GM10266 (cell line): ENCODE measurements around the gene NLRX1.
"Not testable (repeated sequence)": the region's sequence is repeated elsewhere in the genome, so short reads cannot be mapped to it uniquely, and the experiment has no call there.

Source experiments
- DNase-seq: peaks from one replicate; pipeline ENCODE4 v3.0.0; 2012; ENCODE audit errors: extremely low spot score
- TF ChIP-seq, protein P1 (sequence below): IDR thresholded peaks from 2 replicates; pipeline ENCODE4 v1.5.1; 2012; ENCODE audit warnings: mild to moderate bottlenecking, low read depth; ENCODE audit not compliant: control insufficient read depth, insufficient read depth; ENCODE audit errors: missing control alignments

Gene NLRX1

GRCh38 chr11:119195680-119196079, 27.2 kb downstream of the NLRX1 start:
- TF ChIP-seq, protein P1, sequence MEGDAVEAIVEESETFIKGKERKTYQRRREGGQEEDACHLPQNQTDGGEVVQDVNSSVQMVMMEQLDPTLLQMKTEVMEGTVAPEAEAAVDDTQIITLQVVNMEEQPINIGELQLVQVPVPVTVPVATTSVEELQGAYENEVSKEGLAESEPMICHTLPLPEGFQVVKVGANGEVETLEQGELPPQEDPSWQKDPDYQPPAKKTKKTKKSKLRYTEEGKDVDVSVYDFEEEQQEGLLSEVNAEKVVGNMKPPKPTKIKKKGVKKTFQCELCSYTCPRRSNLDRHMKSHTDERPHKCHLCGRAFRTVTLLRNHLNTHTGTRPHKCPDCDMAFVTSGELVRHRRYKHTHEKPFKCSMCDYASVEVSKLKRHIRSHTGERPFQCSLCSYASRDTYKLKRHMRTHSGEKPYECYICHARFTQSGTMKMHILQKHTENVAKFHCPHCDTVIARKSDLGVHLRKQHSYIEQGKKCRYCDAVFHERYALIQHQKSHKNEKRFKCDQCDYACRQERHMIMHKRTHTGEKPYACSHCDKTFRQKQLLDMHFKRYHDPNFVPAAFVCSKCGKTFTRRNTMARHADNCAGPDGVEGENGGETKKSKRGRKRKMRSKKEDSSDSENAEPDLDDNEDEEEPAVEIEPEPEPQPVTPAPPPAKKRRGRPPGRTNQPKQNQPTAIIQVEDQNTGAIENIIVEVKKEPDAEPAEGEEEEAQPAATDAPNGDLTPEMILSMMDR: no peak
- DNase-seq: no peak

- peak; percentile 82 for DNase-seq
- TF ChIP-seq, protein P1: peak; percentile 76
Measured at GRCh38 chr11:119196833-119197483, 28.4 kb downstream of the NLRX1 start.

DNA sequence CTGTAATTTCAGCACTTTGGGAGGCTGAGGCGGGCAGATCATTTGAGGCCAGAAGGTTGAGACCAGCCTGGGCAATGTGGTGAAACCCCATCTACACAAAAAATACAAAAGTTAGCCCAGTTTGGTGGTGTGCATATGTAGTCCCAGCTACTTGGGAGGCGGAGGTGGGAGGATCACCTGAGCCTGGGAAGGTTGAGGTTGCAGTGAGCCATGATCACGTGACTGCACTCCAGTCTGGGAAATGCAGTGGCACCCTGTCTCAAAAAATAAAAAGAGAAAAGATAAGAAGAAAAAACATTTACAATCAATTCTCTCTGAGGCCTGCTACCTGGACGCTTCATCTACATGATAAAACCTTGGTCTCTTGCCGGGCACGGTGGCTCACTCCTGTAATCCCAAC, 30.4 kb downstream of the NLRX1 start:
- DNase-seq: no peak
- TF ChIP-seq, protein P1: no peak

DNA sequence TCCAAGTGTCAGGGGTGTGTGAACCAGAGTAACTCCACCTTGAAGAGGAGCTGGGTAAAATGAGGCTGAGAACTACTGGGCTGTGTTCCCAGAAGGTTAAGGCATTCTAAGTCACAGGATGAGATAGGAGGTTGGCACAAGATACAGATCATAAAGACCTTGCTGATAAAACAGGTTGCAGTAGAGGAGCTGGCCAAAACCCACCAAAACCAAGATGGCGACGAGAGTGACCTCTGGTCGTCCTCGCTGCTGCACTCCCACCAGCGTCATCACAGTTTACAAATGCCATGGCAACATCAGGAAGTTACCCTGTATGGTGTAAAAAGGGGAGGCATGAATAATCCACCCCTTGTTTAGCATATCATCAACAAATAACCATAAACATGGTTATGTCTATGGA, 32.7 kb downstream of the NLRX1 start:
- not testable (repeated sequence) for DNase-seq

GRCh38 chr11:119202554-119202953, 34.0 kb downstream of the NLRX1 start:
- TF ChIP-seq, protein P1: no peak
- DNase-seq: no peak

- TF ChIP-seq, protein P1: no peak
Measured at GRCh38 chr11:119204066-119204465, 35.5 kb downstream of the NLRX1 start.

DNA sequence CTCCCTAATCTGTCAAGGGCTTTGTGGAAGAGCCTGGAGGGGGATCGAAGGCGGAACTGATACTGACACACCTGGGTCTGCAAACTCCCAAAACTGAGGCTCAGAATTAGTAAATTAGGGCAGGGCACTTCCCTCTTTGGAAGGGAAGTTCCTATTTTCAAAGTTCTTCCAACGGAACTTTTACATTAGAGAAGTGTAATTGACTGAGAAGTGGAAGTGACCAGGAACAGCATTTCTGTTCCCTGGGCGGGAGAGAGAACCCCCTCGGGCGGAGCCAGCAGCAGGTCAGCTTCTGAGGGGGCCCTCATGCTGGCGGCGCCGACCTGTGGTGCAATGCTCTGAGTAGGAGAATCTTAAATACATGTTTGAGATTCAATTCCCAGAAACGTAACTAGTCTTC, 36.6 kb downstream of the NLRX1 start:
- no peak for DNase-seq
- TF ChIP-seq, protein P1: no peak

More at GRCh38 chr11:119204066-119204465, 35.5 kb downstream of the NLRX1 start:
- DNase-seq: no peak
